Activated CD8-positive, alpha-beta memory T cell treated with anti-CD3 and anti-CD28 coated beads, Interleukin-2, amount 50 U/mL, for 4 hours (primary cell): Measurements from ENCODE around the gene C1orf159.
"Not testable (repeated sequence)": the region's sequence is repeated elsewhere in the genome, so short reads cannot be mapped to it uniquely, and the experiment has no call there.

Experiments
- DNase-seq: peaks from one replicate; pipeline ENCODE4 v3.0.0-alpha.2; 2020

Gene C1orf159

DNA sequence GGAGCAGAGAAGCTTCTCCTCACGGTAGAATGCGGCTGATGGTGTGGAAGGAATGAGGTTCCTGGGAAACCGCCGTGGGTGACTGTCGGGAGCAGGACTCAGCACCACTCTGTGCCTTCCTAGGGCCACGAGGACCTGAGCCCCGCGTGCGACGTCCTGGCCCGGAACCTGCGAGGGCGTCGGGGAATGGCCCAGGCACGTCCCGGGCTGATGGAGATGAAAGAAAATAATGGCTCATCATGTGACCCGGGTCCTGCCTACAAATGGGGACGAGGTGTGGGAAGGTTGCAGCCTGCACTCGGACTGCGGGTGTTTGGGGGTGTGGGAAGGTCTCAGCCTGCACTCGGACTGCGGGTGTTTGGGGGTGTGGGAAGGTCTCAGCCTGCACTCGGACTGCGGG is 32.7 kb upstream of the C1orf159 start:
- no peak for DNase-seq

DNA sequence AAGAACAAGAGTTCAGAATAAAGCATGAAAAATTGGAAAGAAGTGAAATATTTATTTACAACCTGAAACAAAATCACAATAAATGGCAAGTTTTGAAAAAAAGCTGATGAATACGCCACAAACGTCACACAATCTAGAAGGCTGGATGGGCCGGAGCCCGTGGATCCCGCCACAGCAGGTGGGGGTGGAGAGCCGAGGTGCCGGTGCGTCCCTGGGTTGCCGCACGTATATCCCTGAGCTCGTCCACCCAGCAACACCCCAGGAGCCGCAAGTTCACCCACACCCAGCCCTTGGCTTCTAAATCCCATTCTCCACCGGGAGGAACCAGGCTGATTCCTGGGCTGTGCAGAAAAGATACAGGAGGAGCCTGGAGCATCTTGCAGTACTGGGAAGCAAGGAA is 32.2 kb upstream of the C1orf159 start:
- DNase-seq: no peak

DNA sequence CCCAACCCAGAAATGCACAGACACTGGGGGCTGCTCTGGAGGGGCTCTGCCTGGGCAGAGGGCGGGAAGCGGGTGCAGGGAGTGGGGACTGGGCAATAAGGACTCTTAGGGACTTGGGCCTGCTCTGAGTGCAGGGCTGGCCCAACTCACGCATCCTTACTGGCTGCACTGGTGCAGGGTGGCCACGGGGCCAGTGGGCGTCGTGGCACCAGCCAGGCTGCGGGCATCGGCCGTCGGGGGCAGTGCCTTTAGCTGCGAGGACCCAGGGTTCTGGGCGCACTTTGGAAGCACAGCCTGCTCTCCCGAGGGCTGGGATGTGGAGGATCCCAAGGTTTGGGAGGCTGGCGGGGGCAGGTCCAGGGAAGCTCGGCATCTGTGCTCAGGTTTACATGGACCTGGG is 30.7 kb upstream of the C1orf159 start:
- DNase-seq: no peak

DNA sequence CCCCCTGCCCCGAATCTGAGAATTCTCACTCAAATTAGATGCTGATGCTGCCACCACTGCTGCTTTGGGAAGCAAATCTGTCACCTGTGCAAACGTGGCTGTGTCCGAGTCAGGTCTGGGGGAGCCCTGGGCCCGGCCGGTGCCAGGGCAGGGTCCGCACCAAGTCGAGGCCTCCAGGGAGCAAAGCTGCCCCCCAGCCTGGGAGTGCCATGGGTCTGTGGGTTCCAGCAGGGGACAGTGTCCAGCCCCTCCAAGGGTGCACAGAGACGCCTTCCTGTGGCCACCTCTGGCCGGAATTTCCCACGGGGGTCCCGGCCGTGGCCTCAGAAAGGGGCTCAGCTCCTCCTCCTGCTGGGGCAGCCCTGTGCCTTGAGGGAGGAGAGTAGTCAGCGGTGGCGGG is 30.1 kb upstream of the C1orf159 start:
- DNase-seq: no peak

DNA sequence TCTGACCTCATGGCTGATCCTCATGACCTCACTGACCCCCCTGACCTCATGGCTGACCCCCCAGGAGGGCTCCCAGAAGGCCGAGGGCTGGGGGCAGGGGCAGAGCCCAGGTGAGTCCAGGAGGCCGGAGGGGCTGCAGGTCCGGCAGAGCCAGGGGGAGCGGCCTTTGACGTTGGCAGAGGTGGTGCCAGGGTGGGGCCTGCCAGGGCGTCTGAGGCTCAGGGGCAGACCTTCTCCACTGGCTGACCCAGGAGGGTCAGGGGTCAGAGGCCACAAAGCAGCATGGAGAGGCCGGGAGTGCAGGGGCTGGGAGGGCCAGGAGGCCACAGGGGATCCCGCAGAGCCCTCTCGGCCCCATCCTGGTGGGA is 29.6 kb upstream of the C1orf159 start:
- no peak for DNase-seq

DNA sequence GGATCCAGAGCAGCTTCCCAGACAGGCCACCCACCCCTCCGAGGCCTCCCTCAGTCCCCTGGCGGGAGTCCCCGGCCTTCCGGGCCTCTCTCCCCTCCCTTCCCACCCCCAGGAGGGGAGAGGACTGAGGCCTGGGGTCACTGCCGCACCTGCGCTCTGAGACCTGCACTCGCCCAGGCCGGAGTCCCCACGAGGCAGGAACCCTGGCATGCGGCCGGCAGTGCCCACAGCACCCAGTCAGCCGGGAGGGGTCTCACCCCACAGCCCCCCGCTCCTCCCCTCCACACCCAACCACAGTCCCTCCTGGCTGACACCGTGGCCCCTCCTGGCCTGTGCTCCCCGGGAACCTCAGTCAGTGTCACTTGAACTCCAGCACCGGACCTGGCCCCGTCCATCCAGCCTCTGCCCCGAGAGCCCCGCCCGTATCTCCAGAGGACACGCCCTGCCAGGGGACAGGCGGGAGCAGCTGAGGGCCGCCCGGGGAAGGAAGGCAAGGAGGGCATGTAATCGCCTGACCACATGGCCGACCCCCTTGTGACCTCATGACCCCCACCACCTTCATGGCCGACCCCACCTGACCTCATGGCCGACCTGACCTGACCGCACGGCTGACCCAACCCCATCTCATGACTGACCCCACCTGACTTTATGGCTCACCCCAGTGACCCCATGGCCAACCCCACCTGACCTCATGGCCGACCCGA is 29.1 kb upstream of the C1orf159 start:
- DNase-seq: no peak

DNA sequence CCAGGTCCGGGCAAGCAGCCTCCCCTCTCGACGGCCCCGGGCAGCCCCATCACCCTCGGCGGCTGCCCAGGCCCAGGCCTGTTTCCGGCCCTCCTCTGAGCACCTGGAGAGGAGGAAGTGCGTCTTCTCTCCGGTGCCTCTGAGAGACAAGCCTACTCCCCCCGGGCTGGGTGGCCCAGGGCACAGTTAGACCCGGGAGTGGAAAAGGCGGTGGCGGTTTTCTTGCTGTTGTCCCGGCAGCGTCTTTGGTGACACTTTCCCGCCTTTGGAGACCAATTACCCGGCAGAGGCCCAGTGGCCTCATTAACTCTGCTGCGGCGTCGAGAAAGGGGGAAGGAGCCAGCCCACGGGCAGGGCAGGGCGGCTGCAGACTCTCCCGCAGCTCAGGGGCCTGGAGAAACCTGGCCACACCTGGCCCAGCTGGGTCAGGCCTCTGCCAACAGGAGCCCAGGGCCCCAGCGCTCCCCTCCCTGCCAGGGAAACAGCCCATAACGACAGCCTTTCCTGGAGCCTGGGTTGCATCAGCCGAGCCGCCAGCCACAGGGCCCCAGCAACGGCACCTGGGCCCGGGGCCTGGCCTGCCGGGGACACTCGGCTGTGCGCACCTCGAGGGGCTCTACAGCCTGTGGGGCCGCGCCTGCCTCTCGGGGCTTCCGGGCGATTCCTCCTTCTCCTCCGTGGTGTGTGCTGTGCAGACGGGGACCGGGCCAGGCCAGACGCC is 28.4 kb upstream of the C1orf159 start:
- DNase-seq: peak; percentile 37

DNA sequence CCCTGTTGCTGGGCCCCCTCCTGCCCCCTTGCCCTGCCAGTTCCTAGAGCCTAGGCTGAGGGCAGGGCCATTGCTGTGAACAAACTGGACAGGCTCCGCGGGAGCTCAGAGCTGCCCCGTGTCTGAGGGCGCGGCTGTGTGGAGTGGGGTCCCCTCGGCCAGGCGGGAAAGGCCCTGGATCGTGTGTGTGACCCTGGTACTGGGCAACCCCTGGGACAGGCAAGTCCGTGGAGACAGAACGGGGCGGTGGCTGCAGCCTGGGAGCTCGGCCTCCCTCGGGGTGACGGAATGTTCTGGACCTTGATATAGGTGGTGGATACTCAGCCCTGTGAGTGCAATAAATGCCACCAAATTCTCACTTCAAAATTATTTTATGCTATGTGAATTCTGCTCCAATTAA is 27.7 kb upstream of the C1orf159 start:
- DNase-seq: no peak

DNA sequence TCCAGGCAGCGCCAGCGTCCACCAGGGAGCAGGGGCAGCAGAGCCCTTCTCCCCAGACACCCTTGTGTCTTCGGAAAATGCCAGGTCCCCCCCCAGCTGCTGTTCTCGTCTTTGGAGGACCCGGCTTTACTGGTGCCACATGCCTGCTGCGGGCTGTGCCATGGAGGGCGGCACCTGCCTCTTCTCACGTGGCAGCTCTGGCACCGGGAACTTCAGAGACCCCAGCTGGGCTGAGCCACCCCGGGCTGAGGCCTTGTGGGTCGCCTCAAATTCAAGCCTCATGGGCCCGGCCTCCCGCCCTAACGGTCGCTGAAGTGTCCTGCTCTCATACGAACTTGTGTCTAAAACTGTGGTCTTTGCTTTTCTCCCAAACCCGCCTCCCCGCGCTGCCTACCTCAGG is 27.0 kb upstream of the C1orf159 start:
- no peak for DNase-seq

DNA sequence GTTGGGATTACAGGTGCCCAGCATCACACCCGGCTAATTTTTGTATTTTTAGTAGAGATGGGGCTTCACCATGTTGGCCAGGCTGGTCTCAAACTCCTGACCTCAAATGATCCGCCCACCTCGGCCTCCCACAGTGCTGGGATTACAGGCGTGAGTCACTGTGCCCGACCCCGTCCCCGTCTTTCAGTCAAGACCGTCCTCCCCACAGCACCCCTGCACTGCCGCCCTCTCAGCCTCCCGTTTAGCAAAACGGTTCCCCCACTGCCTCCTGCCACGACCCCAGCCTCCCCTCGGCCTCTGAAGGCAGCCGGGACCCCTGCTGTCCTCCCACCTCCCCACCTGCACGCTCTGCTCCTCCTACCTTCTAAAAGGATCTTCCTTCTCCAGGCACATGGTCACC is 26.5 kb upstream of the C1orf159 start:
- not testable (repeated sequence) for DNase-seq

DNA sequence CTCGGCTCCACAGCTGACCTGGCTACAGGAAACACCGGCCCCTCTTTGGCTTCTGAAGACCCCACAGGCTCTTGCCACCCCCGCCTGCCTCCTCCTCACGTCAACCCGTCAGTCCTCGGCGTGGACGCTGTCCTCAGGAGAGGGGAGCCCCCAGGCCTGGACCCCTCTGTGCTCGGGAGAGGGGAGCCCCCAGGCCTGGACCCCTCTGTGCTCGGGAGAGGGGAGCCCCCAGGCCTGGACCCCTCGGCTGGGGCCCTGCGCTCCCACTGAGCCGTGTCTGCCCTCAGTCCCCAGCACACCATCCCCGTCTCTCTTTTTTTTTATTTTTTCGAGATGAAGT is 26.0 kb upstream of the C1orf159 start:
- DNase-seq: no peak

DNA sequence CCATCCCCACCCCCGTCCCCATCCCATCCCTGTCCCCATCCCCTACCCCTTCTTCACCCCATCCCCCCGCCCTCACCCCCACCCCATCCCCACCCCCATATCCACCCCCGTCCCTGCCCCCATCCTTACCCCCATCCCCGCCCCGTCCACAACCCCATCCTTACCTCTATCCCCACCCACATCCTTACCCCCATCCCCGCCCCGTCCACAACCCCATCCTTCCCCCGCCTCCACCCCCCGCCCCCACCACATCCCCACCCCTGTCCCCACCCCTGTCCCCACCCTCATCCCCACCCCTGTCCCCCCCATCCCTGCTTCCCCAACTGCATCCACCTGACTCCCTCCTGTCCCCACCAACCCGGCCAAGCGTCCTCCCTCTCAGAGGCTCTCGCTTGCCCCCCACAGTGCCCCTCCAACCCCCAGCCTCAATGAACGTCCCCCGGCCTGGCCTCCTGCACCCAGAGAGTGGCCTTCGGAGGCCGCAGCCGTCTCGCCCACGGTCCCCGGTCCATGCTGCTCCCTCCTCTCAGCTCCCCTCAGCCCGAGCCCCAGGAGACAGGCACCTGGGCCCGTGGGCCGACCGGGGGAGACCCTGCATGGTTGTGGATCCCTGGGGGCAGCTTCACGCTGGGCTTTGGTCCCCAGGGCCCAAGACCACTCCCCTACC is 25.5 kb upstream of the C1orf159 start:
- DNase-seq: no peak

DNA sequence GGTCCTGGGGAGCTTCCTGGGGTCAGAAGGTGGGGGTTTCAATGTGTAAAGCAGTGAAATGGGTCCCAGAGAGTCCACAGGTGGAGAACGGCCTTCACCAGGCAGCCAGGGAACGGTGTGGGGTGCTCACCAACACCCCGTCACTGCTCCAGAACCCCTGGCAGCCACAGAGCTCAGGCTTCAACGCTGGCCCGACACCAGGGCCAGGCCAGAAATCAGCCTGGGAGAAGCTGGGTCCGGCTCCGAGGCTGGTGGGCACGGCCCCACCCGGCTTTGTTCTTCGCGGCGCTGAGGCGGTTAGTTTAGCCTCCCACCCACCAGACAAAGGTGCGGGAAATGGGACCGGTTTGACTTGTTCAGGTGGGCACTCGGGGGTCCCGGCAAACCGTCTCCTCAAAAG is 24.8 kb upstream of the C1orf159 start:
- DNase-seq: no peak

DNA sequence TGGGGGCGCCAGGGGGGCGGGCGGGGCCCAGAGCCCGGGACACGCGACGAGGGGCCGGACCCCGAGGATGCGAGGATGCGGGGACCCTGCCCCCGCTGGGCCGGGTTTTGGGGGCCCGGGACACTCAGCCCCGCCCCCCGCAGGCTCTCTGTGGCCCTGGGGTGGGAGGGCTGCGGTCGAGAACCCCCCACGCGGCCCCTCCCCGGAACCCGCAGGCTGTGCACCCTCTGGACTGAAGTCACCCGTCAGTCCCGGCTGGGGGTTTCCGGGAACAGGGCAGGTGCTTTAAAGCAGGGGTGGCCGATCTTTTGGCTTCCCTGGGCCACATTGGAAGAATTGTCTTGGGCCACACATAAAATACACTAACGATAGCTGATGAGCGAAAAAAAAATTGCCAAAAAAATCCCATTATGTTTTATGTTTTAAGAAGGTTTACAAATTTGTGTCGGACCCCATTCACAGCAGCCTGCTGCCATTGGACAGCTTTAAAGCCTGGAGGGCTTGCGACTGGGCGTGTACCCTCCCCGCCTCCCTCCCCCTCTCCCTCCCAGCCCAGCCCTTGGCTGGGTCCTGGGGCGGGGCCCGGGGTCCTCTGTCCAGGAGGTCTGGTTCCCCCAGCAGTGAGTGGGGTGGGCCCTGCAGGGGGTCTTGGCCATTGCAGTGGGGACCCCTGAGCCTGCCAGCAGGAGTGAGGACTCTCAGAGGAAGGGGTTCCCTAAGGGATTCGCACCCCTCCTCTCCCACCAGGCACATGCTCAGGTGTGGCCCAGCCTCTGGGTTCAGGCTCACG is 21.6 kb upstream of the C1orf159 start:
- peak; percentile 77 for DNase-seq

DNA sequence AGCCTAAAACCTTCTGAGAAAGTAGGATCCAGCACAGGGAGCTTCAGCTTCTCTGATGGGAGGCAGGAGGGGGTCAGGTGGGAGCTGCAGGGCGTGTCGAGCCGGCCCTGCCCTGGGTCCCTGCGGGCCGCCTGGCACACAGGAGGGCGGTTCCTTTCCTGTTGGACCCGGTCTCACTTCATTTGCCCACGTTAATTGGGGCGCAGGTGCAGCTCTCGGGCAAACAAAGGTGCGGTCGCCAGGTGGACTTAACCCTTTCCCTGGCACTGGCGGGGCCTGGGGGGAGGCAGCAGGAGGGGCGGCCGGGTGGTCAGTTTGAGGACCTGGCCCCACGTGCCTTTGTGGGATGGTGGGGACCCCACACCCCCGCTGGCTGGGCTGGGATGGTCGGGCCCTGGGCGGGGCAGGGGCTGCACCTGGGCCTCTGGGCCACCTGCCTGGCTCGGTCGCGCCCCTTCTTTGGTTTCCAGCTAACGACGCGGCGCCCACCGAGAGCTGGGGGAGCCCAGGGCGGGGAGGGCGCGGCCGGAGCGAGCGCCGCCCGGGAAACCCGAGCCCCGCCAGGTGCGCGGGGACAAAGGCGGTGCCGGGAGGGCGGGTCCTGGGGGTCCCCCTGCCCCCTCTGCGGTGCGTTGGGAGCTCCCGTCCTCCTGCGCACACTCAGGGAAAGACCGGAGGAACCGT is 20.8 kb upstream of the C1orf159 start:
- DNase-seq: no peak

DNA sequence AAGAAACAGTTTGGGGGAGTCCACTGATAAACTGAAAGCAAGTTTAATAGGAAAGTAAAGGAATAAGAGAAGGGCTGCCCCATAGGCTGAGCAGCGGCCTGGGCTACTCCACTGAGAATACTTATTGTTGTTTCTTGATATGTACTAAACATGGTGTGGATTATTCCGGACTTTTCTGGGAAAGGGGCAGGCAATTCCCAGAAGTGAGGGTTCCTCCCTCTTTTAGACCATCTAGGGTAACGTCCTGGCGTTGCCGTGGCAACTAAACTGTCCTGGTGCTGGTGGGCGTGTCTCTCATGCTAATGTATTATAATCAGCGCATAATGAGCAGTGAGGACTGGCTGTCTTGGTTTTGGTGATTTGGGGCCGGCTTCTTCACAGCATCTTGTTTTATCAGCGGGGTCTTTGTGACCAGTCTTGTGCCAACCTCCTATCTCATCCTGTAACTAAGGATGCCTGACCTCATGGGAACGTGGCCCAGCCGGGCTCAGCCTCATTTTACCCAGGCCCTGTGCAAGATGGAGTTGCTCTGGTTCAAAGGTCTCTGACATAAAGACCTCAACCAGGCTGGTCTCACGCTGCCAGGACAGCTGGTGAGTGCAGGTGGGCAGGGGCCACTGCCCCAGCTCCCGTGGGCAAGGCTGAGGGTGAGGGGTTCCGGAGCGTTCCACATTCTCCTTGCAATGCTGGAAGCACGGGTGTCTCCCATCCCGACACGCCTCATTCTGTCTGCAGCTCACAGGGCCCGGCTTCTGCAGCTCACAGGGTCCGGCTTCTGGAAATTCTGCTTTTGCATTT is 19.6 kb upstream of the C1orf159 start:
- DNase-seq: no peak

DNA sequence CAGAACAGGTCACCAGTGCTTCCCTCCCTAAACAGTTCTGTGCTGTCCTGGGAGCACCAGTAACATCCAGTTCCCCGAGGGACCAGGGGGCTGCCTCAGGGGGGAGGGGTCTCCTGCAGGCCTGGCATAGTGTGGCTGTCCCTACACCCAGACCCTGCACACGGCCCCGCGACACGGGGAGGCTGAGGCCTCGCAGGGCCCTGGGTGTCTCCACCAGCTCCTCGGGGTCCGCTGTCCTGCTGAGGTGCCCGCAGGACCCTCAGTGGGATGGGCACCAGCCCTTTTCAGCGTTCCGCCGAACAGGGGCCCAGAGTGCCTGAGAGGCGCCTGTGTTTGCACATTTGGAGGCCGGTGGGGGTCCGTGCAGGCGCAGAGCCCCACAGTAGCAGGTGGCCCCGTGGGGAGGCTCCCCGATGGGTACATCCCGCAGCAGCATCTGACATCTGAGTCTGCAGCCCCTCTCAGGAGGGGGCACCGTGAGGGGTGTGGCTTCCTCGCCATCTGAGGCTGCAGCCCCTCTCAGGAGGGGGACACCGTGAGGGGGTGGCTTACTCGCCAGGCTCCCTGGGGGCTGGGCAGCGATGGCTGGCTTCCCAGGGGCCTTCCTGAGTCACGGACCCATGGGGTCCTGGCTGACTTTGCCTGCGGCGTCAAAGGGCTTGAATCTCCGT is 18.5 kb upstream of the C1orf159 start:
- no peak for DNase-seq

DNA sequence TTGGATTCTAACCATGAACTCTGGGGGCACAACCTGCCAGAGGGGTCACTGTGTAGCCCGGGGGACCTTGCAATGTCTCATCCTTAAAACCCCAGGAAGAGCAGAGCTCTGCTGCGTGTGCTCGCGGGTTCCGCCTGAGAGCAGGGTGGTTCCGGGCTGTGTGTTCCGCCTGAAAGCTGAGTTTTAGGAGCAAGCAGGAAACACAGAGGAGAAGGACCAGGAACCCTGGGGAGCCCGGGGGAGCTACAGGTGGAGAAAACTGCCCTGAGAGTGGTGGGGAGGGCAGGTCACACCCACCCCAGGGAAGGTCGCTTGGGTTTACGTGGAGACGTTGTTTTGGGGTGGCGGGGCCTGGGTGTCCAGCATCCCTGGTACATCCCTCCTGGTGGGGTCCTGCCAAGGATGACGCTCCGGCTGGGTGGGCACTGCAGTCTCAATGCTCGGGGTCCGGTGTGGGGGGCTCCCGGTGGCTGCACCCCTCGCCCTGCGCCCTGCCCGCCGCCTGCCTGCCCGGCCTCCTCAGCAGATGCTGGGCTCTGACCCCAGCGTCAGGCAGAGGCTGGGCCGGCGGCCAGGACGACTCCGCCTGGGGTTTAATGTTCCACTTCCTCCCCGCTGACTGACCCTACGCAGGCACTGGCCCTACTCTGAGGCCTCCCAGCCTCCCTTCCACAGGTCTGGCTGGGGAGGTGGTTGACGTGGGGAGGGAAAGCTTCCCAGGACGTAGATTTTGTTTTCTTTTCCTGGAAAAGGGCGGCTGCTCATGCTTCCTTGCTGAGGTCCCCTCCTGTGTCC is 17.3 kb upstream of the C1orf159 start:
- no peak for DNase-seq

DNA sequence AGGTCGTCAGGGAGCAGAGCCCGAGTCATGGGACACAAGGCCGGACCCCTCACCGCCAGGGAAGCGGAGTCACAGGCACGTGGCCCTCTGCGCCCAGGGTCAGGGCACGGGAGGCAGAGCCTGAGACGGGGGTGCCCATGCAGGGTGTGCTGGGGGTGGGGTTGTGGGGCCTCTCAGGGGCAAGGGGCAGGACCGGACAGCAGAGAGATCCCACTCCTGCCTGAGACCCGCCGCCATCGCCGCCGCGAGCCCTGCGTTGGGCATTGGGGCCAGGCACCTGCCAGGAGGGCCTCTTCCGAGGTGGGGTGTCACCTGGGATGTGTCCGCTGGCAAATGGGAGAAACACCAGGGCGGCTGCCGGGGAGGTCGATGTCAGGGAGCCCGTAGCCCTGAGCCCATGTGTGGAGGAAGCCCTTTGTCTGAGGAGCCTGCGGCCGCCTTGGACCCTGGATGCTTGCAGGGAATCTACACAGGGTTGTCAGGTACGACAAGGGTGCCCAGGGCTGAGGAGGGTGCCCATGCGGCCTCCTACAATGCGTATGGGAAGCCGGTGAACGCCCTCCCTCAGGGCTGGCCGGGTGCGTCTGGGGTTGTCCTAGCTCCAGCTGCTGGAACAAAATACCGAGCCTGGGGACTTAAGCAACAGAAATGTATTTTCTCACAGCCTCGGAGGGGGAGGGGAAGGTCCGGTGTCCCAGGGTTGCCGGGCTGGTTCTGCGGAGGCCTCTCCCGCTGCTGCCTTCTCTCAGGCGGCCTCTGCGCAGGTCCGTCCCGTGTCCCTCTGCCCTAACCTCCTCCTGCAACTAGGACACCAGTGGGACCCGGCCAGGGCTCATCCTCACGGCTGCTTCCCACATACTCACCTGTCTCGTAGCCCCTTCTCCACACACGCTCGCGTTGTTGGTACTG is 16.4 kb upstream of the C1orf159 start:
- DNase-seq: no peak
